Left ventricle myocardium superior (tissue), 1 donor: ENCODE measurements around the gene LPAR3. TPM values are rescaled to one million over a fixed set of nuclear protein-coding genes. Genes with fewer than 3 reads are reported as not detected.

Experiments
- ATAC-seq: fragments of 200-7000 bp; cut with Tn5 transposase; one replicate; pipeline ENCODE4 v1.9.1; 2020; ENCODE audit warnings: mild to moderate bottlenecking, moderate library complexity
- DNase-seq: peaks from one replicate; pipeline ENCODE4 v3.0.0-alpha.2; 2020
- intact Hi-C: fragments of 100-400 bp; cut with micrococcal nuclease; formaldehyde crosslinking; loops from one replicate; pipeline ENCODE4 v1.11.0; 2022
- total RNA-seq: library from RNA; stranded (reverse); fragmentation: NEBNext Ultra II Directional; extraction: Animal tissue kit (Norgen Biotek cat#: 25700); gene quantifications from one replicate; pipeline ENCODE4 v1.2.1, GENCODE V29; 2021
- donor health status: DM: no; HTN: yes; CAD: no; lungs with severe emphysema.

Gene LPAR3
- total RNA-seq, 1 donor from 2014 or later, result 20.4 TPM

DNA sequence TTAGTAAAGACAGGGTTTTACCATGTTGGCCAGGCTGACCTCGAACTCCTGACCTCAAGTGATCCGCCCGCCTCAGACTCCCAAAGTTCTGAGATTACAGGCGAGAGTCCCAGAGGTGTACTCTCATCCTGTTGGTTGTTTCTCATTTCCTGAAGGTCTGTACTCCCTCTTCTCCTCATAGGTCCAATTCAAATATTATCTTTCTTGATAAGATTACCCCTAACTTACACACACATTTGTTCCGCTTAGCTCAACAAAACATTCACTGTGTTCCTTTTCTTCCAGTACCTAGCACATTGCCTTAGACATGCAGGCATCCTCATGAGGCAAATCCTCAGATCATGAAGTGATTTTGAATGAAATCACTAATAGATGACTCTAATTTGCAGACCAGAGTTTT lies 130.3 kb downstream of the LPAR3 start:
- intact Hi-C loops, result no loop called here
- no peak for ATAC-seq
- DNase-seq, result no peak

Other genes with a start within 250 kb of the LPAR3 start
- gene SSX2IP, start 202.7 kb downstream of the LPAR3 start, total RNA-seq, result 16.5 TPM
- gene MCOLN2, start 103.9 kb upstream of the LPAR3 start, total RNA-seq, result 0.52 TPM
- gene MCOLN3, start 155.3 kb upstream of the LPAR3 start, total RNA-seq, result 0.72 TPM